DOHH2 (cell line): ENCODE data around the gene MTURN.

Experiments
- H3F3A ChIP-seq: fragments of 200-600 bp; sonication (generic), shearing (Covaris generic); 2 replicates; pipeline ENCODE4 v1.6.0; 2016; ENCODE audit warnings: antibody characterized with exemption, mild to moderate bottlenecking; ENCODE audit not compliant: control insufficient read depth, insufficient read depth
- H3K27ac ChIP-seq: fragments of 200-600 bp; sonication (generic); 2 replicates; pipeline ENCODE4 v1.5.1; 2014; ENCODE audit warnings: low read depth, mild to moderate bottlenecking, low read length, moderate library complexity
- H3K27me3 ChIP-seq: fragments of 200-600 bp; sonication (generic); 2 replicates; pipeline ENCODE4 v1.6.1; 2014; ENCODE audit warnings: mild to moderate bottlenecking, low read length, mixed read lengths; ENCODE audit not compliant: control insufficient read depth
- H3K36me3 ChIP-seq: fragments of 200-600 bp; sonication (generic); 2 replicates; pipeline ENCODE4 v1.6.1; 2014; ENCODE audit warnings: mild to moderate bottlenecking, low read length, moderate library complexity, mixed read lengths; ENCODE audit not compliant: control insufficient read depth
- H3K4me1 ChIP-seq: fragments of 200-600 bp; sonication (generic); 2 replicates; pipeline ENCODE4 v1.6.1; 2014; ENCODE audit warnings: mild to moderate bottlenecking, low read length, mixed read lengths; ENCODE audit not compliant: control insufficient read depth
- H3K4me2 ChIP-seq: fragments of 200-600 bp; sonication (generic); 2 replicates; pipeline ENCODE4 v1.6.0; 2014; ENCODE audit warnings: mild to moderate bottlenecking, low read length, moderate library complexity
- H3K4me3 ChIP-seq: fragments of 200-600 bp; sonication (generic); 2 replicates; pipeline ENCODE4 v1.5.1; 2014; ENCODE audit warnings: mild to moderate bottlenecking, low read length, mixed read lengths
- H3K79me2 ChIP-seq: fragments of 200-600 bp; sonication (generic); 2 replicates; pipeline ENCODE4 v1.6.1; 2014; ENCODE audit warnings: mild to moderate bottlenecking, low read length, mixed read lengths; ENCODE audit not compliant: control insufficient read depth
- H3K9me2 ChIP-seq: fragments of 200-600 bp; sonication (generic); replicated peaks from 2 replicates; pipeline ENCODE4 v1.6.1; 2014; ENCODE audit warnings: mild to moderate bottlenecking, low read length, mixed read lengths; ENCODE audit not compliant: control insufficient read depth
- H3K9me3 ChIP-seq: fragments of 200-600 bp; sonication (generic); 2 replicates; pipeline ENCODE4 v1.6.1; 2014; ENCODE audit warnings: antibody characterized with exemption, low read length, mixed read lengths; ENCODE audit not compliant: control insufficient read depth, insufficient read depth
- H4K20me1 ChIP-seq: fragments of 200-600 bp; sonication (generic); 2 replicates; pipeline ENCODE4 v1.6.0; 2014; ENCODE audit warnings: low read depth, mild to moderate bottlenecking, antibody characterized with exemption, low read length, moderate library complexity; ENCODE audit not compliant: control insufficient read depth, insufficient read depth
- CTCF ChIP-seq: fragments of 200-600 bp; sonication (generic); IDR thresholded peaks from one replicate; pipeline ENCODE4 v1.5.1; 2014; ENCODE audit warnings: antibody characterized with exemption, mild to moderate bottlenecking, low read depth, low read length; ENCODE audit not compliant: poor library complexity, severe bottlenecking
- EZH2phosphoT487 ChIP-seq: fragments of 200-600 bp; sonication (generic); IDR thresholded peaks from 2 replicates; pipeline ENCODE4 v1.6.1; 2017; ENCODE audit warnings: borderline replicate concordance, mild to moderate bottlenecking, antibody characterized with exemption, low read length, moderate library complexity, mixed read lengths

The MTURN gene

GRCh38 chr7:30181736-30182522, 47.1 kb downstream of the MTURN start:
- no peaks in the 10 kb centered on the region for H3K36me3 ChIP-seq
- H3K27ac ChIP-seq = no peak overlapping the region
- H3K27me3 ChIP-seq = no peaks in the 10 kb centered on the region
- no peak overlapping the region for H3K4me2 ChIP-seq
- H3K9me3 ChIP-seq = peaks cover 3% of the 10 kb centered on the region; the same call in 1 of the 2 replicates
- no peaks in the 10 kb centered on the region for H3K9me2 ChIP-seq
- peaks cover 22% of the 10 kb centered on the region for H3K4me1 ChIP-seq
- H3K79me2 ChIP-seq = no peaks in the 10 kb centered on the region
- TF ChIP-seq EZH2phosphoT487 (no peak), CTCF (no peak)
- no peaks in the 10 kb centered on the region for H3F3A ChIP-seq
- no peak overlapping the region for H3K4me3 ChIP-seq
- no peaks in the 10 kb centered on the region for H4K20me1 ChIP-seq

GRCh38 chr7:30182814-30183213, 48.0 kb downstream of the MTURN start:
- H3K4me3 ChIP-seq = no peak overlapping the region
- H3K9me3 ChIP-seq = peaks cover 12% of the 10 kb centered on the region
- no peak for TF ChIP-seq EZH2phosphoT487
- no peak for TF ChIP-seq CTCF
- H3K27ac ChIP-seq = no peak overlapping the region
- H4K20me1 ChIP-seq = no peaks in the 10 kb centered on the region
- no peaks in the 10 kb centered on the region for H3F3A ChIP-seq
- H3K36me3 ChIP-seq = no peaks in the 10 kb centered on the region
- H3K4me2 ChIP-seq = no peak overlapping the region
- H3K9me2 ChIP-seq = no peaks in the 10 kb centered on the region
- peaks cover 19% of the 10 kb centered on the region for H3K4me1 ChIP-seq
- H3K79me2 ChIP-seq = no peaks in the 10 kb centered on the region
- no peaks in the 10 kb centered on the region for H3K27me3 ChIP-seq

- no peak overlapping the region for H3K4me3 ChIP-seq
- no peaks in the 10 kb centered on the region for H4K20me1 ChIP-seq
- peaks cover 21% of the 10 kb centered on the region for H3K9me3 ChIP-seq
- no peaks in the 10 kb centered on the region for H3K9me2 ChIP-seq
- no peaks in the 10 kb centered on the region for H3K79me2 ChIP-seq
- H3K36me3 ChIP-seq = no peaks in the 10 kb centered on the region
- H3K27ac ChIP-seq = no peak overlapping the region
- H3K27me3 ChIP-seq = no peaks in the 10 kb centered on the region
- H3K4me1 ChIP-seq = peaks cover 13% of the 10 kb centered on the region
- TF ChIP-seq EZH2phosphoT487 (no peak), CTCF (no peak)
- no peaks in the 10 kb centered on the region for H3F3A ChIP-seq
- no peak overlapping the region for H3K4me2 ChIP-seq
Observed at GRCh38 chr7:30183749-30184369, 49.1 kb downstream of the MTURN start.
